ENCODE data around the gene APOBR.

GRCh38 chr16:28505489-28506137 lies 11.2 kb downstream of the APOBR start:
- TF ChIP-seq ARNT (IDR thresholded peaks at IDR 0.05), result no peak
- no peak for TF ChIP-seq FOXM1 (IDR thresholded peaks at IDR 0.05; ENCODE audit: borderline replicate concordance)
- no peak for TF ChIP-seq NFRKB (IDR thresholded peaks at IDR 0.05)
- no peak for TF ChIP-seq FOXK2 (IDR thresholded peaks at IDR 0.05)
- TF ChIP-seq PKNOX1 (IDR thresholded peaks at IDR 0.05), result no peak
- no peak for TF ChIP-seq CTBP1 (IDR thresholded peaks at IDR 0.05; ENCODE audit: borderline replicate concordance)
- no peak for TF ChIP-seq SUZ12 (IDR thresholded peaks at IDR 0.05)
- TF ChIP-seq BHLHE40 (IDR thresholded peaks at IDR 0.05; ENCODE audit: borderline replicate concordance), result no peak
- no peak for TF ChIP-seq HDGF (IDR thresholded peaks at IDR 0.05; ENCODE audit: borderline replicate concordance)
- no peak for TF ChIP-seq LEF1 (IDR thresholded peaks at IDR 0.05; ENCODE audit: borderline replicate concordance)
- no peak for TF ChIP-seq FOXA1 (IDR thresholded peaks at IDR 0.05)
- no peak for TF ChIP-seq TARDBP (IDR thresholded peaks at IDR 0.05)
- no peak for TF ChIP-seq SP1 (IDR thresholded peaks at IDR 0.05)
